Measurements from ENCODE around the gene ITIH4.

Gene ITIH4

GRCh38 chr3:52836986-52837385 lies 6.5 kb upstream of the ITIH4 start:
- no peaks in the 10 kb centered on the region for H3K9me2 ChIP-seq (replicated peaks; ENCODE audit: control insufficient read depth, low read length)
- H3K36me3 ChIP-seq (ENCODE audit: control insufficient read depth, low read length), result no peaks in the 10 kb centered on the region
- no peak overlapping the region for H3K4me3 ChIP-seq (ENCODE audit: low read length)
- no peaks in the 10 kb centered on the region for H3K79me2 ChIP-seq (ENCODE audit: control insufficient read depth, low read length)
- H3F3A ChIP-seq (ENCODE audit: control insufficient read depth, insufficient read depth), result no peaks in the 10 kb centered on the region
- H3K27ac ChIP-seq (ENCODE audit: low read depth, low read length), result no peak overlapping the region
- H3K27me3 ChIP-seq (ENCODE audit: control insufficient read depth, low read length), result no peaks in the 10 kb centered on the region
- no peaks in the 10 kb centered on the region for H3K9me3 ChIP-seq (ENCODE audit: control insufficient read depth, insufficient read depth, low read length)
- H4K20me1 ChIP-seq (ENCODE audit: control insufficient read depth, insufficient read depth, low read depth, low read length), result no peaks in the 10 kb centered on the region
- no peak overlapping the region for H3K4me2 ChIP-seq (ENCODE audit: low read length)
- no peaks in the 10 kb centered on the region for H3K4me1 ChIP-seq (ENCODE audit: control insufficient read depth, low read length)
- TF ChIP-seq, protein P1, sequence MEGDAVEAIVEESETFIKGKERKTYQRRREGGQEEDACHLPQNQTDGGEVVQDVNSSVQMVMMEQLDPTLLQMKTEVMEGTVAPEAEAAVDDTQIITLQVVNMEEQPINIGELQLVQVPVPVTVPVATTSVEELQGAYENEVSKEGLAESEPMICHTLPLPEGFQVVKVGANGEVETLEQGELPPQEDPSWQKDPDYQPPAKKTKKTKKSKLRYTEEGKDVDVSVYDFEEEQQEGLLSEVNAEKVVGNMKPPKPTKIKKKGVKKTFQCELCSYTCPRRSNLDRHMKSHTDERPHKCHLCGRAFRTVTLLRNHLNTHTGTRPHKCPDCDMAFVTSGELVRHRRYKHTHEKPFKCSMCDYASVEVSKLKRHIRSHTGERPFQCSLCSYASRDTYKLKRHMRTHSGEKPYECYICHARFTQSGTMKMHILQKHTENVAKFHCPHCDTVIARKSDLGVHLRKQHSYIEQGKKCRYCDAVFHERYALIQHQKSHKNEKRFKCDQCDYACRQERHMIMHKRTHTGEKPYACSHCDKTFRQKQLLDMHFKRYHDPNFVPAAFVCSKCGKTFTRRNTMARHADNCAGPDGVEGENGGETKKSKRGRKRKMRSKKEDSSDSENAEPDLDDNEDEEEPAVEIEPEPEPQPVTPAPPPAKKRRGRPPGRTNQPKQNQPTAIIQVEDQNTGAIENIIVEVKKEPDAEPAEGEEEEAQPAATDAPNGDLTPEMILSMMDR (IDR thresholded peaks at IDR 0.05; ENCODE audit: low read depth, low read length, poor library complexity, severe bottlenecking), result no peak
- TF ChIP-seq EZH2phosphoT487 (IDR thresholded peaks at IDR 0.05; ENCODE audit: borderline replicate concordance, low read length), result no peak

GRCh38 chr3:52836471-52836845 lies 6.0 kb upstream of the ITIH4 start:
- Histone ChIP-seq H4K20me1 (ENCODE audit: control insufficient read depth, insufficient read depth, low read depth, low read length) (no peaks in the 10 kb centered on the region), H3F3A (ENCODE audit: control insufficient read depth, insufficient read depth) (no peaks in the 10 kb centered on the region), H3K4me2 (ENCODE audit: low read length) (no peak overlapping the region), H3K9me3 (ENCODE audit: control insufficient read depth, insufficient read depth, low read length) (no peaks in the 10 kb centered on the region), H3K36me3 (ENCODE audit: control insufficient read depth, low read length) (no peaks in the 10 kb centered on the region), H3K27me3 (ENCODE audit: control insufficient read depth, low read length) (no peaks in the 10 kb centered on the region), H3K79me2 (ENCODE audit: control insufficient read depth, low read length) (no peaks in the 10 kb centered on the region), H3K9me2 (replicated peaks; ENCODE audit: control insufficient read depth, low read length) (no peaks in the 10 kb centered on the region), H3K4me3 (ENCODE audit: low read length) (no peak overlapping the region), H3K27ac (ENCODE audit: low read depth, low read length) (no peak overlapping the region), H3K4me1 (ENCODE audit: control insufficient read depth, low read length) (no peaks in the 10 kb centered on the region)
- no peak for TF ChIP-seq EZH2phosphoT487 (IDR thresholded peaks at IDR 0.05; ENCODE audit: borderline replicate concordance, low read length)
- TF ChIP-seq, protein P1 (IDR thresholded peaks at IDR 0.05; ENCODE audit: low read depth, low read length, poor library complexity, severe bottlenecking), result no peak

DNA sequence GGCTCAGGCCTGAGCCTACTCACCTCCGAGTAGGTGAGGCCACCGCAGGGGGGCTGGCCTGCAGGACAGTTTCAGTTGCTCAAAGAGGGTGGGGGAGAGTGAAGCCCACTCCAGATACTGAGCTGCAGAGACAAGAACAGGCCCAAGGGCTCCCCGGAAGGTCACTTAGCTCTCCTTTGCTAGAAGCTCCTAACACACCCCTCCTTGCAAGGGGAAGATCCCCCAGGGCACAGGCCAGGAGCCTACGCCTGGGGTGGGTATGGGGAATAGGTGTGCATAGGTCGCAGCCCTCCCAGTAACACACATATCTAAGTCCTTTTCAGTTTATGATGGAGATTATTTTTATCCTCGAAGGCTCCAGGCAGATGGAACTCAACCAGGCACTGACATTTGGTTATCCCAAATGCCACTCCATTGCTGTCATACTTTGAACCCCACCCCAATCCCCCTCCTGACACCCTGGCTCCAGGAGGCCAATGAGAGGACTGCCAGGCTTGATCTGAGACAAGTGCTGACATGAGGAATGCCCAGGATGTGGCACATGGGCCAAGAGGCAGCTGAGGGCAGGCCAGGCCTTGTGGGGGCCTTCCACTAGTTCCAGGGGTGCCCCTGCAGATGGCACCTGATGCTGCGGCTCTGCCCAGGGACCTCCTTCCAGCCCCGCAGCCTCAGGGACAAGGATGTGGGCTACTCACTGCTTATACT lies 5.4 kb upstream of the ITIH4 start:
- Histone ChIP-seq H3K9me3 (ENCODE audit: control insufficient read depth, insufficient read depth, low read length) (no peaks in the 10 kb centered on the region), H4K20me1 (ENCODE audit: control insufficient read depth, insufficient read depth, low read depth, low read length) (no peaks in the 10 kb centered on the region), H3K4me3 (ENCODE audit: low read length) (no peak overlapping the region), H3K27me3 (ENCODE audit: control insufficient read depth, low read length) (no peaks in the 10 kb centered on the region), H3K79me2 (ENCODE audit: control insufficient read depth, low read length) (no peaks in the 10 kb centered on the region), H3K27ac (ENCODE audit: low read depth, low read length) (no peak overlapping the region), H3K9me2 (replicated peaks; ENCODE audit: control insufficient read depth, low read length) (no peaks in the 10 kb centered on the region), H3K36me3 (ENCODE audit: control insufficient read depth, low read length) (no peaks in the 10 kb centered on the region), H3K4me2 (ENCODE audit: low read length) (no peak overlapping the region), H3K4me1 (ENCODE audit: control insufficient read depth, low read length) (no peaks in the 10 kb centered on the region), H3F3A (ENCODE audit: control insufficient read depth, insufficient read depth) (no peaks in the 10 kb centered on the region)
- TF ChIP-seq, protein P1 (IDR thresholded peaks at IDR 0.05; ENCODE audit: low read depth, low read length, poor library complexity, severe bottlenecking), result no peak
- no peak for TF ChIP-seq EZH2phosphoT487 (IDR thresholded peaks at IDR 0.05; ENCODE audit: borderline replicate concordance, low read length)

All from DOHH2 (cell line).